WTC11 (cell line): ENCODE measurements around the gene TMED9. TPM values are rescaled to one million over a fixed set of nuclear protein-coding genes. Genes with fewer than 3 reads are reported as not detected.

Source experiments
- ATAC-seq: fragments of 200-7000 bp; cut with Tn5 transposase; 2 replicates; pipeline ENCODE4 v1.10.0; 2021; ENCODE audit warnings: mild to moderate bottlenecking, moderate library complexity
- CTCF ChIA-PET: fragments of 300-600 bp; sonication (Branson Sonifier 250); formaldehyde crosslinking; loops from one replicate; lab custom pipeline; 2021; ENCODE audit warnings: antibody characterized with exemption; lab: Charles Lee
- POLR2A ChIA-PET: fragments of 350-600 bp; sonication (Branson Sonifier 250); formaldehyde crosslinking; loops from one replicate; lab custom pipeline; 2021; ENCODE audit warnings: antibody characterized with exemption; lab: Charles Lee
- DNase-seq: peaks from one replicate; pipeline ENCODE4 v3.0.0; 2021; ENCODE audit warnings: low spot score
- H3K27ac Mint-ChIP-seq: 2 replicates; pipeline ENCODE4 v1.8.0; 2021; ENCODE audit warnings: mixed read lengths
- H3K27me3 Mint-ChIP-seq: 2 replicates; pipeline ENCODE4 v1.8.0; 2021; ENCODE audit warnings: low read depth, mild to moderate bottlenecking, moderate library complexity, mixed read lengths
- H3K36me3 Mint-ChIP-seq: 2 replicates; pipeline ENCODE4 v1.8.0; 2021; ENCODE audit warnings: mixed read lengths
- H3K4me1 Mint-ChIP-seq: 2 replicates; pipeline ENCODE4 v1.8.0; 2022; ENCODE audit warnings: mixed read lengths
- H3K4me3 Mint-ChIP-seq: 2 replicates; pipeline ENCODE4 v1.8.0; 2021; ENCODE audit warnings: mild to moderate bottlenecking, moderate library complexity, mixed read lengths
- H3K9me3 Mint-ChIP-seq: 2 replicates; pipeline ENCODE4 v1.8.0; 2021; ENCODE audit warnings: mixed read lengths
- CBFB ChIP-seq: sonication (generic); formaldehyde crosslinking; IDR thresholded peaks from 2 replicates; pipeline ENCODE4 v1.8.1; 2022; ENCODE audit warnings: mild to moderate bottlenecking, low read depth, missing genetic modification reagents
- CREM ChIP-seq: sonication (generic); formaldehyde crosslinking; IDR thresholded peaks from 2 replicates; pipeline ENCODE4 v1.8.1; 2022; ENCODE audit warnings: mild to moderate bottlenecking, missing genetic modification reagents, moderate library complexity
- EMX1 ChIP-seq: fragments of 250-450 bp; sonication (Bioruptor Pico); IDR thresholded peaks from 2 replicates; pipeline ENCODE4 v1.8.0; 2021; ENCODE audit warnings: mild to moderate bottlenecking
- GRHL2 ChIP-seq: fragments of 250-450 bp; sonication (Bioruptor Pico); IDR thresholded peaks from 2 replicates; pipeline ENCODE4 v1.8.0; 2022; ENCODE audit warnings: mild to moderate bottlenecking, moderate library complexity; ENCODE audit not compliant: insufficient replicate concordance, severe bottlenecking
- GTF2I ChIP-seq: fragments of 250-450 bp; sonication (Bioruptor Pico); conservative IDR thresholded peaks from 2 replicates; pipeline ENCODE4 v1.4.0; 2021; ENCODE audit warnings: mild to moderate bottlenecking
- HMGA2 ChIP-seq: fragments of 250-450 bp; sonication (Bioruptor Pico); IDR thresholded peaks from 2 replicates; pipeline ENCODE4 v1.4.0; 2021; ENCODE audit warnings: mild to moderate bottlenecking, moderate library complexity
- IRF2 ChIP-seq: sonication (generic); formaldehyde crosslinking; IDR thresholded peaks from 2 replicates; pipeline ENCODE4 v1.8.0; 2022; ENCODE audit warnings: low read depth, missing genetic modification reagents, borderline replicate concordance
- KAT7 ChIP-seq: sonication (generic); formaldehyde crosslinking; IDR thresholded peaks from 2 replicates; pipeline ENCODE4 v1.8.1; 2023; ENCODE audit warnings: missing genetic modification reagents, mild to moderate bottlenecking, borderline replicate concordance
- MXD4 ChIP-seq: fragments of 250-450 bp; sonication (Bioruptor Pico); IDR thresholded peaks from 2 replicates; pipeline ENCODE4 v1.8.0; 2021; ENCODE audit warnings: mild to moderate bottlenecking, moderate library complexity, borderline replicate concordance
- MYBL2 ChIP-seq: sonication (generic); formaldehyde crosslinking; IDR thresholded peaks from 2 replicates; pipeline ENCODE4 v1.8.1; 2023; ENCODE audit warnings: mild to moderate bottlenecking, moderate library complexity, missing genetic modification reagents
- NFATC4 ChIP-seq: fragments of 250-450 bp; sonication (Bioruptor Pico); IDR thresholded peaks from 2 replicates; pipeline ENCODE4 v1.9.0; 2021; ENCODE audit warnings: mild to moderate bottlenecking
- NR1H2 ChIP-seq: sonication (generic); formaldehyde crosslinking; IDR thresholded peaks from 2 replicates; pipeline ENCODE4 v1.9.0; 2021; ENCODE audit warnings: mild to moderate bottlenecking, moderate library complexity, missing genetic modification reagents
- NR3C1 ChIP-seq: sonication (generic); formaldehyde crosslinking; conservative IDR thresholded peaks from 2 replicates; pipeline ENCODE4 v1.8.1; 2023; ENCODE audit warnings: low read depth, mild to moderate bottlenecking, missing genetic modification reagents
- TP53 ChIP-seq: sonication (generic); formaldehyde crosslinking; IDR thresholded peaks from 2 replicates; pipeline ENCODE4 v1.8.1; 2023; ENCODE audit warnings: mild to moderate bottlenecking, missing genetic modification reagents
- ZNF121 ChIP-seq: sonication (generic); formaldehyde crosslinking; IDR thresholded peaks from 2 replicates; pipeline ENCODE4 v1.8.0; 2023; ENCODE audit warnings: missing genetic modification reagents
- ZNF138 ChIP-seq: sonication (generic); formaldehyde crosslinking; conservative IDR thresholded peaks from 2 replicates; pipeline ENCODE4 v1.8.1; 2022; ENCODE audit warnings: mild to moderate bottlenecking, moderate library complexity, missing genetic modification reagents
- ZNF416 ChIP-seq: fragments of 250-450 bp; sonication (Bioruptor Pico); IDR thresholded peaks from 2 replicates; pipeline ENCODE4 v1.9.0; 2021; ENCODE audit warnings: mild to moderate bottlenecking, inconsistent platforms
- ZNF423 ChIP-seq: fragments of 250-450 bp; sonication (Bioruptor Pico); IDR thresholded peaks from 2 replicates; pipeline ENCODE4 v2.1.2; 2022; ENCODE audit warnings: mild to moderate bottlenecking, moderate library complexity
- total RNA-seq: library from RNA; stranded (reverse); gene quantifications from 3 replicates; pipeline ENCODE4 v1.2.3, GENCODE V29; 2021
- TF ChIP-seq, protein P1 (sequence below): sonication (generic); formaldehyde crosslinking; IDR thresholded peaks from 2 replicates; pipeline ENCODE4 v1.8.0; 2022; ENCODE audit warnings: missing genetic modification reagents
- TF ChIP-seq, protein P2 (sequence below): sonication (generic); formaldehyde crosslinking; IDR thresholded peaks from 2 replicates; pipeline ENCODE4 v1.8.1; 2022; ENCODE audit warnings: mild to moderate bottlenecking, moderate library complexity, missing genetic modification reagents
- TF ChIP-seq, protein P3 (sequence below): sonication (generic); formaldehyde crosslinking; IDR thresholded peaks from 2 replicates; pipeline ENCODE4 v1.8.1; 2023; ENCODE audit warnings: mild to moderate bottlenecking, missing genetic modification reagents
- TF ChIP-seq, protein P4 (sequence below): sonication (generic); formaldehyde crosslinking; IDR thresholded peaks from 2 replicates; pipeline ENCODE4 v1.8.0; 2022; ENCODE audit warnings: mild to moderate bottlenecking, missing genetic modification reagents
- TF ChIP-seq, protein P5 (sequence below): fragments of 250-450 bp; sonication (Bioruptor Pico); IDR thresholded peaks from 2 replicates; pipeline ENCODE4 v1.9.0; 2021; ENCODE audit warnings: mild to moderate bottlenecking
- TF ChIP-seq, protein P6 (sequence below): sonication (generic); formaldehyde crosslinking; IDR thresholded peaks from 2 replicates; pipeline ENCODE4 v1.8.0; 2022; ENCODE audit warnings: mild to moderate bottlenecking, missing genetic modification reagents
- TF ChIP-seq, protein P7 (sequence below): sonication (generic); formaldehyde crosslinking; IDR thresholded peaks from 2 replicates; pipeline ENCODE4 v1.8.1; 2023; ENCODE audit warnings: mild to moderate bottlenecking, missing genetic modification reagents, moderate library complexity

The TMED9 gene
- total RNA-seq, 1 experiment from 2014 or later, result 164 TPM

DNA sequence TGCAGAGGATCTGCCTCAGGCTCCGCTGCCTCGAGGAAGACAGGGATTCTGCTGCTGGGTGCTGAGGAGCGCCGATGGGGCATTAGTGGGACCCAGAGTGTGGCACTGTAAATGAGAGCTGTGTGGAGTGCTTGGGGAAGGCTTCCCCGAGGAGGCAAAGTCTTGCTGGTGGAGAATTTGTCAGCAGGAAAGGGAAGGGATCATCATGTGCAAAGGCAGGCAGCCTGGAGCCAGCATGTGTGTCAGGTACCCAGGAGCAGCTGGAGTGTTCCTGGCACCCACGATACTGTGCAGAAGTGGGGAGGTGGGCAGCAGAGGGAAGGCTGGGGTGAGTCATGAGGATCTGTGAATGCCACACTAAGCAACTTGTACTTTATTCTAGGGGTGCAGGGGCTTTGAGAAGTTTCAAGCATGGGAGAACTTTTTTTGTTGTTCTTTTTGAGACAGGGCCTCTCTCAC lies 20.2 kb downstream of the TMED9 start:
- POLR2A ChIA-PET, result no interaction called here
- CTCF ChIA-PET, result no interaction called here
- H3K4me1 Mint-ChIP-seq, result peaks cover 10% of the 10 kb centered on the region
- no peak for DNase-seq
- no peaks in the 10 kb centered on the region for H3K36me3 Mint-ChIP-seq
- H3K9me3 Mint-ChIP-seq, result no peaks in the 10 kb centered on the region
- no peak overlapping the region for H3K4me3 Mint-ChIP-seq
- no peak overlapping the region for H3K27ac Mint-ChIP-seq
- no peaks in the 10 kb centered on the region; the same call in 1 of the 2 replicates for H3K27me3 Mint-ChIP-seq
- TF ChIP-seq NR1H2 (CRISPR knock-in tag) (no peak), ZNF121 (CRISPR knock-in tag) (no peak), ZNF423 (CRISPR knock-in tag) (no peak), CBFB (CRISPR knock-in tag) (no peak), NFATC4 (CRISPR knock-in tag) (no peak), CREM (no peak)
- TF ChIP-seq, protein P1, sequence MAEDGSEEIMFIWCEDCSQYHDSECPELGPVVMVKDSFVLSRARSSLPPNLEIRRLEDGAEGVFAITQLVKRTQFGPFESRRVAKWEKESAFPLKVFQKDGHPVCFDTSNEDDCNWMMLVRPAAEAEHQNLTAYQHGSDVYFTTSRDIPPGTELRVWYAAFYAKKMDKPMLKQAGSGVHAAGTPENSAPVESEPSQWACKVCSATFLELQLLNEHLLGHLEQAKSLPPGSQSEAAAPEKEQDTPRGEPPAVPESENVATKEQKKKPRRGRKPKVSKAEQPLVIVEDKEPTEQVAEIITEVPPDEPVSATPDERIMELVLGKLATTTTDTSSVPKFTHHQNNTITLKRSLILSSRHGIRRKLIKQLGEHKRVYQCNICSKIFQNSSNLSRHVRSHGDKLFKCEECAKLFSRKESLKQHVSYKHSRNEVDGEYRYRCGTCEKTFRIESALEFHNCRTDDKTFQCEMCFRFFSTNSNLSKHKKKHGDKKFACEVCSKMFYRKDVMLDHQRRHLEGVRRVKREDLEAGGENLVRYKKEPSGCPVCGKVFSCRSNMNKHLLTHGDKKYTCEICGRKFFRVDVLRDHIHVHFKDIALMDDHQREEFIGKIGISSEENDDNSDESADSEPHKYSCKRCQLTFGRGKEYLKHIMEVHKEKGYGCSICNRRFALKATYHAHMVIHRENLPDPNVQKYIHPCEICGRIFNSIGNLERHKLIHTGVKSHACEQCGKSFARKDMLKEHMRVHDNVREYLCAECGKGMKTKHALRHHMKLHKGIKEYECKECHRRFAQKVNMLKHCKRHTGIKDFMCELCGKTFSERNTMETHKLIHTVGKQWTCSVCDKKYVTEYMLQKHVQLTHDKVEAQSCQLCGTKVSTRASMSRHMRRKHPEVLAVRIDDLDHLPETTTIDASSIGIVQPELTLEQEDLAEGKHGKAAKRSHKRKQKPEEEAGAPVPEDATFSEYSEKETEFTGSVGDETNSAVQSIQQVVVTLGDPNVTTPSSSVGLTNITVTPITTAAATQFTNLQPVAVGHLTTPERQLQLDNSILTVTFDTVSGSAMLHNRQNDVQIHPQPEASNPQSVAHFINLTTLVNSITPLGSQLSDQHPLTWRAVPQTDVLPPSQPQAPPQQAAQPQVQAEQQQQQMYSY (CRISPR knock-in tag), result no peak
- TF ChIP-seq, protein P2, sequence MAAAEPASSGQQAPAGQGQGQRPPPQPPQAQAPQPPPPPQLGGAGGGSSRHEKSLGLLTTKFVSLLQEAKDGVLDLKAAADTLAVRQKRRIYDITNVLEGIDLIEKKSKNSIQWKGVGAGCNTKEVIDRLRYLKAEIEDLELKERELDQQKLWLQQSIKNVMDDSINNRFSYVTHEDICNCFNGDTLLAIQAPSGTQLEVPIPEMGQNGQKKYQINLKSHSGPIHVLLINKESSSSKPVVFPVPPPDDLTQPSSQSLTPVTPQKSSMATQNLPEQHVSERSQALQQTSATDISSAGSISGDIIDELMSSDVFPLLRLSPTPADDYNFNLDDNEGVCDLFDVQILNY (CRISPR knock-in tag), result no peak
- TF ChIP-seq, protein P3, sequence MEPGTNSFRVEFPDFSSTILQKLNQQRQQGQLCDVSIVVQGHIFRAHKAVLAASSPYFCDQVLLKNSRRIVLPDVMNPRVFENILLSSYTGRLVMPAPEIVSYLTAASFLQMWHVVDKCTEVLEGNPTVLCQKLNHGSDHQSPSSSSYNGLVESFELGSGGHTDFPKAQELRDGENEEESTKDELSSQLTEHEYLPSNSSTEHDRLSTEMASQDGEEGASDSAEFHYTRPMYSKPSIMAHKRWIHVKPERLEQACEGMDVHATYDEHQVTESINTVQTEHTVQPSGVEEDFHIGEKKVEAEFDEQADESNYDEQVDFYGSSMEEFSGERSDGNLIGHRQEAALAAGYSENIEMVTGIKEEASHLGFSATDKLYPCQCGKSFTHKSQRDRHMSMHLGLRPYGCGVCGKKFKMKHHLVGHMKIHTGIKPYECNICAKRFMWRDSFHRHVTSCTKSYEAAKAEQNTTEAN (CRISPR knock-in tag), result no peak
- ATAC-seq, result no peak

DNA sequence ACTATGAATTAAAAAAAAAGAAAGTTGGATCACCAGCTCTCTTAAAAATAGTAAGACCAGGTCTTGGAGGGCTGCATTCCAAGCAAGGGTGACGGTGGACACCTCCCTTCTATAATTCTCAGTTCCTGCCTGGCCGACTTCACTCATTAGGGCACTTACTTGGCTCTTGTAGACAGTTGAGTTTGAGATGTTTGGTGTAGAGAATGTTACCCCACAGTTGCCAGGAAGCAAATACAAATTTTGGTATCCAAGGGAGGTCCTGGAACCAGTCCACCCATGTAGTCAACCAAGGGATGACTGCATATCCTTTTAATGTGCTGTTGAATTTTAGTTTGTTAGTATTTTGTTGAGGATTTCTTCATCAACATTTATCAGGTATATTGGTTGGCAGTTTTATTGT lies 28.6 kb downstream of the TMED9 start:
- ChIA-PET POLR2A (no interaction called here), CTCF (no interaction called here)
- DNase-seq (no peak), ATAC-seq (no peak)
- no peak overlapping the region for H3K4me3 Mint-ChIP-seq
- no peaks in the 10 kb centered on the region for H3K9me3 Mint-ChIP-seq
- H3K36me3 Mint-ChIP-seq, result peaks cover 22% of the 10 kb centered on the region
- H3K27me3 Mint-ChIP-seq, result no peaks in the 10 kb centered on the region
- H3K27ac Mint-ChIP-seq, result no peak overlapping the region
- no peaks in the 10 kb centered on the region for H3K4me1 Mint-ChIP-seq
- TF ChIP-seq, protein P4, sequence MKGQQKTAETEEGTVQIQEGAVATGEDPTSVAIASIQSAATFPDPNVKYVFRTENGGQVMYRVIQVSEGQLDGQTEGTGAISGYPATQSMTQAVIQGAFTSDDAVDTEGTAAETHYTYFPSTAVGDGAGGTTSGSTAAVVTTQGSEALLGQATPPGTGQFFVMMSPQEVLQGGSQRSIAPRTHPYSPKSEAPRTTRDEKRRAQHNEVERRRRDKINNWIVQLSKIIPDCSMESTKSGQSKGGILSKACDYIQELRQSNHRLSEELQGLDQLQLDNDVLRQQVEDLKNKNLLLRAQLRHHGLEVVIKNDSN (CRISPR knock-in tag), result no peak
- no peak for TF ChIP-seq GTF2I (CRISPR knock-in tag)
- no peak for TF ChIP-seq ZNF138
- no peak for TF ChIP-seq NFATC4 (CRISPR knock-in tag)
- TF ChIP-seq MYBL2 (CRISPR knock-in tag), result no peak
- no peak for TF ChIP-seq IRF2 (CRISPR knock-in tag)
- TF ChIP-seq, protein P5, sequence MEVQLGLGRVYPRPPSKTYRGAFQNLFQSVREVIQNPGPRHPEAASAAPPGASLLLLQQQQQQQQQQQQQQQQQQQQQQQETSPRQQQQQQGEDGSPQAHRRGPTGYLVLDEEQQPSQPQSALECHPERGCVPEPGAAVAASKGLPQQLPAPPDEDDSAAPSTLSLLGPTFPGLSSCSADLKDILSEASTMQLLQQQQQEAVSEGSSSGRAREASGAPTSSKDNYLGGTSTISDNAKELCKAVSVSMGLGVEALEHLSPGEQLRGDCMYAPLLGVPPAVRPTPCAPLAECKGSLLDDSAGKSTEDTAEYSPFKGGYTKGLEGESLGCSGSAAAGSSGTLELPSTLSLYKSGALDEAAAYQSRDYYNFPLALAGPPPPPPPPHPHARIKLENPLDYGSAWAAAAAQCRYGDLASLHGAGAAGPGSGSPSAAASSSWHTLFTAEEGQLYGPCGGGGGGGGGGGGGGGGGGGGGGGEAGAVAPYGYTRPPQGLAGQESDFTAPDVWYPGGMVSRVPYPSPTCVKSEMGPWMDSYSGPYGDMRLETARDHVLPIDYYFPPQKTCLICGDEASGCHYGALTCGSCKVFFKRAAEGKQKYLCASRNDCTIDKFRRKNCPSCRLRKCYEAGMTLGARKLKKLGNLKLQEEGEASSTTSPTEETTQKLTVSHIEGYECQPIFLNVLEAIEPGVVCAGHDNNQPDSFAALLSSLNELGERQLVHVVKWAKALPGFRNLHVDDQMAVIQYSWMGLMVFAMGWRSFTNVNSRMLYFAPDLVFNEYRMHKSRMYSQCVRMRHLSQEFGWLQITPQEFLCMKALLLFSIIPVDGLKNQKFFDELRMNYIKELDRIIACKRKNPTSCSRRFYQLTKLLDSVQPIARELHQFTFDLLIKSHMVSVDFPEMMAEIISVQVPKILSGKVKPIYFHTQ, result no peak
- no peak for TF ChIP-seq HMGA2
- no peak for TF ChIP-seq ZNF416 (CRISPR knock-in tag)
- TF ChIP-seq KAT7 (CRISPR knock-in tag), result no peak
- TF ChIP-seq, protein P6, sequence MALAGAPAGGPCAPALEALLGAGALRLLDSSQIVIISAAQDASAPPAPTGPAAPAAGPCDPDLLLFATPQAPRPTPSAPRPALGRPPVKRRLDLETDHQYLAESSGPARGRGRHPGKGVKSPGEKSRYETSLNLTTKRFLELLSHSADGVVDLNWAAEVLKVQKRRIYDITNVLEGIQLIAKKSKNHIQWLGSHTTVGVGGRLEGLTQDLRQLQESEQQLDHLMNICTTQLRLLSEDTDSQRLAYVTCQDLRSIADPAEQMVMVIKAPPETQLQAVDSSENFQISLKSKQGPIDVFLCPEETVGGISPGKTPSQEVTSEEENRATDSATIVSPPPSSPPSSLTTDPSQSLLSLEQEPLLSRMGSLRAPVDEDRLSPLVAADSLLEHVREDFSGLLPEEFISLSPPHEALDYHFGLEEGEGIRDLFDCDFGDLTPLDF (CRISPR knock-in tag), result no peak
- no peak for TF ChIP-seq NR3C1 (CRISPR knock-in tag)
- TF ChIP-seq TP53 (CRISPR knock-in tag), result no peak
- TF ChIP-seq, protein P7, sequence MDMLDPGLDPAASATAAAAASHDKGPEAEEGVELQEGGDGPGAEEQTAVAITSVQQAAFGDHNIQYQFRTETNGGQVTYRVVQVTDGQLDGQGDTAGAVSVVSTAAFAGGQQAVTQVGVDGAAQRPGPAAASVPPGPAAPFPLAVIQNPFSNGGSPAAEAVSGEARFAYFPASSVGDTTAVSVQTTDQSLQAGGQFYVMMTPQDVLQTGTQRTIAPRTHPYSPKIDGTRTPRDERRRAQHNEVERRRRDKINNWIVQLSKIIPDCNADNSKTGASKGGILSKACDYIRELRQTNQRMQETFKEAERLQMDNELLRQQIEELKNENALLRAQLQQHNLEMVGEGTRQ (CRISPR knock-in tag), result no peak
- TF ChIP-seq MXD4, result no peak
- TF ChIP-seq GRHL2 (CRISPR knock-in tag), result no peak
- TF ChIP-seq EMX1 (CRISPR knock-in tag), result no peak
- no peak for TF ChIP-seq CREM
